SK-N-SH (cell line): Measurements from ENCODE around the gene PRR22. TPM values are rescaled to one million over a fixed set of nuclear protein-coding genes. Genes with fewer than 3 reads are reported as not detected.
"Not testable (repeated sequence)": the region's sequence is repeated elsewhere in the genome, so short reads cannot be mapped to it uniquely, and the experiment has no call there.

Source experiments
- CTCF ChIA-PET: fragments of 300-600, 350-600 bp; formaldehyde crosslinking; extraction: SDS; loops from one replicate; lab custom pipeline; 2021; lab: Yijun Ruan, JAX
- POLR2A ChIA-PET: fragments of 350-600 bp; sonication (Branson Sonifier 250); formaldehyde crosslinking; extraction: SDS; loops from one replicate; lab custom pipeline; 2020; ENCODE audit warnings: antibody characterized with exemption, inconsistent platforms; lab: Yijun Ruan, JAX
- DNase-seq: peaks from one replicate; pipeline ENCODE4 v3.0.0; 2012
- H2AFZ ChIP-seq: fragments of 200-600 bp; sonication (generic); 2 replicates; pipeline ENCODE4 v1.8.1; 2016; ENCODE audit warnings: antibody characterized with exemption, mild to moderate bottlenecking, low read depth
- H3F3A ChIP-seq: fragments of 200-600 bp; sonication (generic); replicated peaks from 2 replicates; pipeline ENCODE3; 2016; ENCODE audit warnings: antibody characterized with exemption, mild to moderate bottlenecking; ENCODE audit not compliant: insufficient read depth
- H3K27ac ChIP-seq, 2 experiments: fragments of 200-500 bp in 1 of 2; fragments of 200-600 bp in 1 of 2; sonication (Bioruptor generic) in 1 of 2; sonication (generic), shearing (Covaris generic) in 1 of 2; 2 replicates each; pipeline versions ENCODE4 v1.5.1 to v1.6.1; 2014 to 2016; ENCODE audit warnings: low read depth in 2 of 2, inconsistent platforms in 1 of 2, low read length in 1 of 2, mild to moderate bottlenecking in 1 of 2, mixed read lengths in 1 of 2
- H3K27me3 ChIP-seq: fragments of 200-600 bp; sonication (generic), shearing (Covaris generic); 2 replicates; pipeline ENCODE4 v1.6.1; 2016; ENCODE audit warnings: mixed run types; ENCODE audit not compliant: insufficient read depth
- H3K36me3 ChIP-seq, 2 experiments: fragments of 200-500 bp in 1 of 2; fragments of 200-600 bp in 1 of 2; sonication (Bioruptor generic) in 1 of 2; sonication (generic) in 1 of 2; replicated peaks in 1 of 2; 2 replicates each; pipeline versions ENCODE3 to v1.5.1; 2014 to 2016; ENCODE audit warnings: low read length in 1 of 2, mild to moderate bottlenecking in 1 of 2; ENCODE audit not compliant: insufficient read depth in 2 of 2, control insufficient read depth in 1 of 2
- H3K4me1 ChIP-seq, 2 experiments: fragments of 200-500 bp in 1 of 2; fragments of 200-600 bp in 1 of 2; sonication (Bioruptor generic) in 1 of 2; sonication (generic), shearing (Covaris generic) in 1 of 2; 2 replicates each; pipeline versions ENCODE4 v1.5.1 to v1.6.1; 2014 to 2016; ENCODE audit warnings: low read depth in 1 of 2, low read length in 1 of 2, mixed run types in 1 of 2; ENCODE audit not compliant: insufficient read depth in 2 of 2, control insufficient read depth in 1 of 2
- H3K4me2 ChIP-seq: fragments of 200-600 bp; sonication (generic), shearing (Covaris generic); 2 replicates; pipeline ENCODE4 v1.6.1; 2017; ENCODE audit warnings: mixed run types
- H3K4me3 ChIP-seq, 2 experiments: fragments of 200-500 bp in 1 of 2; fragments of 200-600 bp in 1 of 2; sonication (Bioruptor generic) in 1 of 2; sonication (generic), shearing (Covaris generic) in 1 of 2; 2 replicates each; pipeline versions ENCODE4 v1.5.1 to v1.8.1; 2014 to 2016; ENCODE audit warnings: low read depth in 2 of 2, inconsistent platforms in 1 of 2, low read length in 1 of 2, mild to moderate bottlenecking in 1 of 2, mixed read lengths in 1 of 2, moderate library complexity in 1 of 2
- H3K79me2 ChIP-seq: fragments of 200-600 bp; sonication (generic); 2 replicates; pipeline ENCODE4 v1.8.1; 2017; ENCODE audit warnings: mild to moderate bottlenecking; ENCODE audit not compliant: insufficient read depth
- H3K9ac ChIP-seq: fragments of 200-600 bp; sonication (generic); 2 replicates; pipeline ENCODE4 v1.6.1; 2017; ENCODE audit warnings: mixed run types
- H3K9me2 ChIP-seq: fragments of 200-600 bp; sonication (generic); 2 replicates; pipeline ENCODE4 v1.6.1; 2017; ENCODE audit warnings: mixed run types
- H3K9me3 ChIP-seq: fragments of 200-600 bp; sonication (generic); 2 replicates; pipeline ENCODE4 v1.6.1; 2017; ENCODE audit warnings: mixed run types, mild to moderate bottlenecking, moderate library complexity
- H4K20me1 ChIP-seq: fragments of 200-600 bp; sonication (generic); 2 replicates; pipeline ENCODE4 v1.6.1; 2017; ENCODE audit warnings: mild to moderate bottlenecking, mixed run types; ENCODE audit not compliant: insufficient read depth
- FOSL2 ChIP-seq: IDR thresholded peaks from 2 replicates; pipeline ENCODE4 v1.4.0; 2012; ENCODE audit warnings: low read depth, mild to moderate bottlenecking, moderate library complexity, borderline replicate concordance
- FOXJ3 ChIP-seq: sonication (generic); formaldehyde crosslinking; IDR thresholded peaks from 2 replicates; pipeline ENCODE4 v1.5.1; 2020; ENCODE audit warnings: mild to moderate bottlenecking, missing genetic modification reagents
- FOXM1 ChIP-seq: IDR thresholded peaks from 2 replicates; pipeline ENCODE4 v1.4.0; 2012; ENCODE audit warnings: low read depth, mild to moderate bottlenecking
- GABPA ChIP-seq: IDR thresholded peaks from 2 replicates; pipeline ENCODE4 v1.4.0; 2012; ENCODE audit warnings: low read depth, mild to moderate bottlenecking
- GATA2 ChIP-seq: sonication (generic); formaldehyde crosslinking; IDR thresholded peaks from 2 replicates; pipeline ENCODE4 v1.5.0; 2020; ENCODE audit warnings: mild to moderate bottlenecking, missing genetic modification reagents
- JUND ChIP-seq: IDR thresholded peaks from 2 replicates; pipeline ENCODE4 v1.4.0; 2012
- MXI1 ChIP-seq: IDR thresholded peaks from 2 replicates; pipeline ENCODE4 v1.6.1; 2012; ENCODE audit warnings: mild to moderate bottlenecking, low read depth, low read length, improper control_type of control experiment
- NFIC ChIP-seq: IDR thresholded peaks from 2 replicates; pipeline ENCODE4 v1.4.0; 2012; ENCODE audit warnings: borderline replicate concordance
- POLR2AphosphoS5 ChIP-seq: IDR thresholded peaks from 2 replicates; pipeline ENCODE4 v1.6.1; 2012; ENCODE audit warnings: low read depth, low read length
- RAD21 ChIP-seq: IDR thresholded peaks from 2 replicates; pipeline ENCODE4 v1.6.1; 2012; ENCODE audit warnings: mild to moderate bottlenecking, low read length
- RCOR1 ChIP-seq: fragments of 150-350 bp; IDR thresholded peaks from 2 replicates; pipeline ENCODE4 v1.6.1; 2017; ENCODE audit warnings: antibody characterized with exemption, low read length
- RFX5 ChIP-seq: IDR thresholded peaks from 2 replicates; pipeline ENCODE4 v1.6.1; 2012; ENCODE audit warnings: mild to moderate bottlenecking, improper control_type of control experiment, low read length
- RXRA ChIP-seq: IDR thresholded peaks from 2 replicates; pipeline ENCODE4 v1.4.0; 2012; ENCODE audit warnings: low read depth, mild to moderate bottlenecking, borderline replicate concordance
- TEAD4 ChIP-seq: IDR thresholded peaks from 2 replicates; pipeline ENCODE4 v1.4.0; 2012; ENCODE audit warnings: mild to moderate bottlenecking, borderline replicate concordance; ENCODE audit not compliant: insufficient read depth
- YY1 ChIP-seq: IDR thresholded peaks from 2 replicates; pipeline ENCODE4 v1.4.0; 2012; ENCODE audit warnings: low read depth, mild to moderate bottlenecking
- WGBS: methylation state at CpG from one replicate; pipeline ENCODE4 v1.1.6; 2017; ENCODE audit warnings: low lambda C conversion rate; 5-methylcytosine and 5-hydroxymethylcytosine counted together
- polyA plus RNA-seq, 3 experiments: library from polyadenylated mRNA; depleted of rRNA; stranded (reverse); fragments of >200 nt; gene quantifications; 2 replicates each; pipeline ENCODE4 v1.2.3, GENCODE V29; 2012
- TF ChIP-seq, protein P1 (sequence below): IDR thresholded peaks from 2 replicates; pipeline ENCODE4 v1.6.1; 2012; ENCODE audit warnings: mild to moderate bottlenecking, low read depth, low read length, moderate library complexity

PRR22 gene
- polyA plus RNA-seq, 1 of the 3 experiments (the other 2 are of a cell fraction), result 0.82 TPM

DNA sequence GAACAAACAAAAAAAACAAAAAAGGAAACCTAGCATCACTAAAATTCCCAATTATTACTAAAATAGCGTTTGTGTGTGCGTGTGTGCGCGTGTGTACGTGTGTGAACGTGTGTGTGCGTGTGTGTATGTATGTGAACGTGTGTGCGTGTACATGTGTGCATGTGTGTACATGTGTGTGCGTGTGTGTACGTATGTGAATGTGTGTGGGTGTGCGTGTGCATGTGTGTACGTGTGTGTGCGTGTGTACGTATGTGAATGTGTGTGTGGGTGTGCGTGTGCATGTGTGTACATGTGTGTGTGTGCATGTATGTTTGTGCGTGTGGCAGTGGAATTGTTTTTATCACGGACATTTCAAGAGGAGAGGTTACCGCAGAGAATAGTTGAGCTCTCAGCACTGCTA, 42.5 kb downstream of the PRR22 start:
- H3K9me3 ChIP-seq, result no peaks in the 10 kb centered on the region
- ChIA-PET CTCF (interaction anchor here (1.2 kb wide), 1 partner anchor 10 kb away, joined by 3 read pairs; no protein-coding TSS in a partner anchor), POLR2A (no interaction called here)

DNA sequence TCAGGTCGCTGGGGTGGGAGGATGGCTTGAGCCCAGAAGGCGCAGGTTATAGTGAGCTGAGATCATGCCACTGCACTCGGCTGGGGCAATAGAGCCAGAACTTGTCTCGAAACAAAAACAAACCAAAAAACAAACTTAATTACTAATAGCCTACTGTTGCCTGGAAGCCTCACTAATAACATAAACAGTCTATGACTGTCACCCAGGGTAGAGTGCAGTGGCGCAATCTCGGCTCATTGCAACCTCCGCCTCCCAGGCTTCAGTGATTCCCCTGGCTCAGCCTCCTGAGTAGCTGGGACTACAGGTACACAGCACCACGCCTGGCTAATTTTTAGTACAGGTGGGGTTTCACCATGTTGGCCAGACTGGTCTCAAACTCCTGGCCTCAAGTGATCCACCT, 46.1 kb downstream of the PRR22 start:
- DNase-seq, result no peak
- no peaks in the 10 kb centered on the region for H3K4me1 ChIP-seq
- ChIA-PET CTCF (no interaction called here), POLR2A (interaction anchor here (1.0 kb wide), 1 partner anchor 48 kb away, joined by 3 read pairs; the partner anchor contains the start of gene RPL36)
- H3K9me3 ChIP-seq, result no peaks in the 10 kb centered on the region
- no peak overlapping the region for H3K4me2 ChIP-seq
- no peaks in the 10 kb centered on the region for H3K9me2 ChIP-seq
- no peak for TF ChIP-seq TEAD4
- no peak for TF ChIP-seq NFIC
- TF ChIP-seq MXI1, result no peak
- no peak for TF ChIP-seq YY1
- TF ChIP-seq FOXJ3 (CRISPR knock-in tag), result no peak
- no peak for TF ChIP-seq JUND
- no peak for TF ChIP-seq GABPA
- no peak for TF ChIP-seq GATA2 (CRISPR knock-in tag)
- TF ChIP-seq POLR2AphosphoS5, result no peak
- no peak for TF ChIP-seq RCOR1
- TF ChIP-seq FOXM1, result no peak
- no peak for TF ChIP-seq FOSL2
- TF ChIP-seq, protein P1, sequence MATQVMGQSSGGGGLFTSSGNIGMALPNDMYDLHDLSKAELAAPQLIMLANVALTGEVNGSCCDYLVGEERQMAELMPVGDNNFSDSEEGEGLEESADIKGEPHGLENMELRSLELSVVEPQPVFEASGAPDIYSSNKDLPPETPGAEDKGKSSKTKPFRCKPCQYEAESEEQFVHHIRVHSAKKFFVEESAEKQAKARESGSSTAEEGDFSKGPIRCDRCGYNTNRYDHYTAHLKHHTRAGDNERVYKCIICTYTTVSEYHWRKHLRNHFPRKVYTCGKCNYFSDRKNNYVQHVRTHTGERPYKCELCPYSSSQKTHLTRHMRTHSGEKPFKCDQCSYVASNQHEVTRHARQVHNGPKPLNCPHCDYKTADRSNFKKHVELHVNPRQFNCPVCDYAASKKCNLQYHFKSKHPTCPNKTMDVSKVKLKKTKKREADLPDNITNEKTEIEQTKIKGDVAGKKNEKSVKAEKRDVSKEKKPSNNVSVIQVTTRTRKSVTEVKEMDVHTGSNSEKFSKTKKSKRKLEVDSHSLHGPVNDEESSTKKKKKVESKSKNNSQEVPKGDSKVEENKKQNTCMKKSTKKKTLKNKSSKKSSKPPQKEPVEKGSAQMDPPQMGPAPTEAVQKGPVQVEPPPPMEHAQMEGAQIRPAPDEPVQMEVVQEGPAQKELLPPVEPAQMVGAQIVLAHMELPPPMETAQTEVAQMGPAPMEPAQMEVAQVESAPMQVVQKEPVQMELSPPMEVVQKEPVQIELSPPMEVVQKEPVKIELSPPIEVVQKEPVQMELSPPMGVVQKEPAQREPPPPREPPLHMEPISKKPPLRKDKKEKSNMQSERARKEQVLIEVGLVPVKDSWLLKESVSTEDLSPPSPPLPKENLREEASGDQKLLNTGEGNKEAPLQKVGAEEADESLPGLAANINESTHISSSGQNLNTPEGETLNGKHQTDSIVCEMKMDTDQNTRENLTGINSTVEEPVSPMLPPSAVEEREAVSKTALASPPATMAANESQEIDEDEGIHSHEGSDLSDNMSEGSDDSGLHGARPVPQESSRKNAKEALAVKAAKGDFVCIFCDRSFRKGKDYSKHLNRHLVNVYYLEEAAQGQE, result no peak
- 61% methylated on average over 7 of the region's 8 CpGs for WGBS
- H3K4me3 ChIP-seq, result no peak overlapping the region
- no peaks in the 10 kb centered on the region for H3K79me2 ChIP-seq
- no peaks in the 10 kb centered on the region for H3K36me3 ChIP-seq
- H4K20me1 ChIP-seq, result no peaks in the 10 kb centered on the region
- H3K9ac ChIP-seq, result no peak overlapping the region
- no peaks in the 10 kb centered on the region for H3F3A ChIP-seq
- no peak overlapping the region for H2AFZ ChIP-seq
- no peak overlapping the region for H3K27ac ChIP-seq
- peaks cover 7% of the 10 kb centered on the region; the same call in 1 of the 2 replicates for H3K27me3 ChIP-seq

More for the DNA sequence above, 42.5 kb downstream of the PRR22 start:
- no peak overlapping the region for H3K4me3 ChIP-seq
- no peak overlapping the region for H3K9ac ChIP-seq
- 67% methylated on average over 19 of the region's 19 CpGs for WGBS
- no peak for DNase-seq
- H3F3A ChIP-seq, result no peaks in the 10 kb centered on the region
- no peaks in the 10 kb centered on the region for H3K79me2 ChIP-seq
- TF ChIP-seq RCOR1, result no peak
- TF ChIP-seq NFIC, result no peak
- no peak for TF ChIP-seq RFX5
- TF ChIP-seq RAD21, result no peak
- no peak for TF ChIP-seq GATA2 (CRISPR knock-in tag)
- no peak for TF ChIP-seq RXRA
- peaks cover 14% of the 10 kb centered on the region; the same call in 1 of the 2 replicates for H3K27me3 ChIP-seq
- no peak overlapping the region for H3K4me2 ChIP-seq
- no peaks in the 10 kb centered on the region for H3K9me2 ChIP-seq
- H2AFZ ChIP-seq, result no peak overlapping the region
- no peaks in the 10 kb centered on the region for H3K4me1 ChIP-seq
- H4K20me1 ChIP-seq, result no peaks in the 10 kb centered on the region
- no peaks in the 10 kb centered on the region for H3K36me3 ChIP-seq
- H3K27ac ChIP-seq, result no peak overlapping the region

DNA sequence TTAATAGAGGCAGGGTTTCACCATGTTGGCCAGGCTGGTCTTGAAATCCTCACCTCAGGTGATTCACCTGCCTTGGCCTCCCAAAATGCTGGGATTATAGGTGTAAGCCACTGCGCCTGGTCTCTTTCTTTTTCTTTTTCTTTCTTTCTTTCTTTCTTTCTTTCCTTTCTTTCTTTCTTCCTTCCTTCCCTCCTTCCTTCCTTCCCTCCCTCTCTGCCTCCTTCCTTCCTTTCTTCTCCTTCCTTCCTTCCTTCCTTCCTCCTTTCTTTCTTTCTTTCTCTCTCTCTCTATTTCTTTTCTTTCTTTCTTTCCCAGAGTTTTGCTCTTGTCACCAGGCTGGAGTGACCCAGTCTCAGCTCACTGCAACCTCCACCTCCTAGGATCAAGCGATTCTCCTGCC, 51.4 kb downstream of the PRR22 start:
- DNase-seq, CTCF ChIA-PET: not testable (repeated sequence)

More for the DNA sequence above, 51.4 kb downstream of the PRR22 start:
- H3K27ac ChIP-seq, H3K9me3 ChIP-seq, H2AFZ ChIP-seq, H3K4me1 ChIP-seq, H3K36me3 ChIP-seq, H3K4me2 ChIP-seq, H3K9ac ChIP-seq, H3K9me2 ChIP-seq, H3K79me2 ChIP-seq, H3K27me3 ChIP-seq, H4K20me1 ChIP-seq, H3K4me3 ChIP-seq, H3F3A ChIP-seq: not testable (repeated sequence)
- 61% methylated on average over 2 of the region's 2 CpGs for WGBS
- POLR2A ChIA-PET, result interaction anchor here (0.6 kb wide), 1 partner anchor 219 kb away, joined by 4 read pairs; no protein-coding TSS in a partner anchor
